ENCODE results near the gene ZNF570. TPM values are rescaled to one million over a fixed set of nuclear protein-coding genes. Genes with fewer than 3 reads are reported as not detected.

The ZNF570 gene
- total RNA-seq (10 to 100 TPM; 10.5 to 11.8 TPM), total RNA-seq (26.5 to 41.4 reads per million in 2 donors)

GRCh38 chr19:37468961-37469777 is at the start of gene ZNF570:
TSS of gene ZNF570 (plus strand) at chr19:37469356. CDS start at chr19:37470355, 999 bp downstream.
- peaks cover 10% of the 10 kb centered on the region for H3K4me1 Mint-ChIP-seq
- DNase-seq (peak; percentile 75 to 85 (median 76)), ATAC-seq (peak; percentile 79)
- no peaks in the 10 kb centered on the region for H3K27me3 Mint-ChIP-seq
- H3K4me3 Mint-ChIP-seq = peak within 1 kb of the TSS; percentile 89
- peaks cover 7% of the 10 kb centered on the region for H3K36me3 Mint-ChIP-seq (ENCODE audit: low read depth)
- peak within 1 kb of the TSS; percentile 91 for H3K27ac Mint-ChIP-seq
- H3K9me3 ChIP-seq (ENCODE audit: control insufficient read depth, low read length, poor library complexity, severe bottlenecking) = peaks cover under 1% of the 10 kb centered on the region

GRCh38 chr19:37452500-37453245 is 16.5 kb upstream of the ZNF570 start:
- no peak for DNase-seq
- peaks cover 56% of the 10 kb centered on the region for H3K9me3 ChIP-seq (ENCODE audit: control insufficient read depth, low read length, poor library complexity, severe bottlenecking)
- H3K4me3 Mint-ChIP-seq = no peak overlapping the region
- no peaks in the 10 kb centered on the region for H3K27me3 Mint-ChIP-seq
- no peaks in the 10 kb centered on the region for H3K4me1 Mint-ChIP-seq
- ATAC-seq = no peak
- H3K27ac Mint-ChIP-seq = no peak overlapping the region
- H3K36me3 Mint-ChIP-seq (ENCODE audit: low read depth) = peaks cover 5% of the 10 kb centered on the region

GRCh38 chr19:37466277-37466797 is 2.8 kb upstream of the ZNF570 start:
- Mint-ChIP-seq H3K27me3 (no peaks in the 10 kb centered on the region), H3K4me1 (peaks cover 10% of the 10 kb centered on the region), H3K4me3 (peak overlapping the region; percentile 88), H3K36me3 (ENCODE audit: low read depth) (peaks cover 7% of the 10 kb centered on the region), H3K27ac (peak overlapping the region; percentile 86)
- peaks cover 14% of the 10 kb centered on the region for H3K9me3 ChIP-seq (ENCODE audit: control insufficient read depth, low read length, poor library complexity, severe bottlenecking)
- ATAC-seq (no peak), DNase-seq (no peak)

DNA sequence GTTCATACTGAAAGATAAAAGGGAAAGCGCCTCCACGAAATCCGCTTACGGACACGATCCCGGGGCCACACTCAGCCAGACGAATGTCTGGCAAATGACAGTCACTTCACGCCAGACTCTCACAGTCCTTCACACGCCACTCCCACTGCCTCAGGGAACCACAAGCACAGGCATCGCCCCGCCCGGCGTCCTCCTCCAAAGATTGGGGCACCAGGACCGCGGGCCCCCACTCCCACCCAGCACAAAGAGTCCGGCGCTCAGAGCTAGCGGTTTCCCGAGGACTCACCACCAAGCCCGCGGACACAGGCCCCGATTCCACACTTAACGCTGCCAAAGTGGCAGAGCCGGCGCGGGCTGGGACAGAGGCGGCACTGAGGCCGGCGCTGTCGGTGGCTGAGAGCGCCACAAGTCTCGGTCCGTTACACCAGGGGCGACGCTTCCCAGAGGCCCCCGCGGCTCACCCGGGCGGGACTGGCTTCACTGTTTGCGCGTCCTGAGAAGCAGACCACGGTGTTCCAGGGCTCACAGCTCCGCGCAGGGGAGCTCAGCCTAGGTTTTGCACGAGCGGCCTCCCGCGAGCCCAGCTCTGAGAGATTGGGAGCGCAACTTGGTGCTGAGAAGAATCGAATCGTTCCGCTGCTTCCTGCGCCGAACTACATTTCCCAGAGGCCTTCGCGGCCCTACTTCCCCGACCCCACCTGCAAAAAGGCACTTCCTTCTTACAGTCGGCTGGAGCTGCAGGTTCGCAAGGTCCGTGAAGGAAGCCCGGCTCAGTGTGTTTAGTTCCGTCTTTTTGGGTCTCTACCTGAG is 2.2 kb upstream of the ZNF570 start, which contains the start of gene ZNF569:
Gene ZNF569, minus strand, starts transcription at position 647 of the 810 bp plus-strand sequence. CDS start 22,523 bp downstream, outside the sequence.
- no peaks in the 10 kb centered on the region for H3K27me3 Mint-ChIP-seq
- peak within 1 kb of the TSS; percentile 88 for H3K4me3 Mint-ChIP-seq
- H3K9me3 ChIP-seq (ENCODE audit: control insufficient read depth, low read length, poor library complexity, severe bottlenecking) = peaks cover 11% of the 10 kb centered on the region
- DNase-seq = peak; percentile 70 to 79 (median 77)
- H3K27ac Mint-ChIP-seq = peak within 1 kb of the TSS; percentile 86
- H3K4me1 Mint-ChIP-seq = peaks cover 10% of the 10 kb centered on the region
- H3K36me3 Mint-ChIP-seq (ENCODE audit: low read depth) = peaks cover 7% of the 10 kb centered on the region
- peak; percentile 74 for ATAC-seq

GRCh38 chr19:37467608-37468090 is 1.5 kb upstream of the ZNF570 start:
- peaks cover 10% of the 10 kb centered on the region for H3K4me1 Mint-ChIP-seq
- H3K27me3 Mint-ChIP-seq = no peaks in the 10 kb centered on the region
- peak overlapping the region; percentile 86 for H3K27ac Mint-ChIP-seq
- peaks cover 4% of the 10 kb centered on the region for H3K9me3 ChIP-seq (ENCODE audit: control insufficient read depth, low read length, poor library complexity, severe bottlenecking)
- H3K4me3 Mint-ChIP-seq = peak overlapping the region; percentile 88
- H3K36me3 Mint-ChIP-seq (ENCODE audit: low read depth) = peaks cover 7% of the 10 kb centered on the region
- no peak for DNase-seq
- ATAC-seq = no peak

DNA sequence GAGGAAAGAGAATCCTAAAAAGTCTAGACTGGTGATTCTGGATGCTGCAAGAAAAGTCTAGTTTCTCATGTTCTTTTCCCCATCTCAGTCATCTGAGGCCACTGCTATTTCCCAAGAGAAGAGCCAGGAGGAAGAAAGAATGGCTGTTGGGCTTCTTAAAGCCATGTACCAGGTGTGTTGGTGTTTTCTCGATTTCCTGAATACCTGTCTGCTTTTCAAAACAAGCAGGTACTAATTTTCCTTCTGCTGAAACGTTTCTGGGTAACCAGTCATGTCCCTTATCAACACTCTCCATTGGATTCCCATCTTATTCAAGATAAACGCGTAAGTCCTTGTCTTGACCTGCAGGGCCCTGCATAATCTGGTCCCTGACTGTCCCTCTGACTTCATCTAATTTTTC is 1.1 kb downstream of the ZNF570 start:
- peaks cover 3% of the 10 kb centered on the region for H3K9me3 ChIP-seq (ENCODE audit: control insufficient read depth, low read length, poor library complexity, severe bottlenecking)
- peaks cover 2% of the 10 kb centered on the region for H3K36me3 Mint-ChIP-seq (ENCODE audit: low read depth)
- ATAC-seq (no peak), DNase-seq (no peak)
- H3K4me3 Mint-ChIP-seq = peak overlapping the region; percentile 89
- H3K4me1 Mint-ChIP-seq = peaks cover 10% of the 10 kb centered on the region
- H3K27me3 Mint-ChIP-seq = no peaks in the 10 kb centered on the region
- H3K27ac Mint-ChIP-seq = peak overlapping the region; percentile 91

DNA sequence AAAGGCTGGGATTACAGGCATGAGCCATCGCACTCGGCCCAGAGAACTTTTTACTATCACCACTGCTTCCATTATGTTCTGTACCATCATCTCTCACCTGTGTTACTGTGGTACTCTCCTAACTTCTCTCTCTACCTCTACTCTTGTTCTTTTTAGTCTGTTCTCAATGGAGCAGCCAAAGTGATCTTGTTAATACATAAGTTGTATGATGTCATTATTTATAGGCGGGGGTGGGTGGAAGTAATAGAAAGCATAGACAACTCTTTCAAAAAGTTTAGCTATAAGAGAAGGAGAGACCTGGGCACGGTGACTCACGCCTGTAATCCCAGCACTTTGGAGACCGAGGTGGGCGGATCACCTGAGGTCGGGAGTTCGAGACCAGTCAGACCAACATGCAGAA is 3.0 kb downstream of the ZNF570 start:
- H3K27ac Mint-ChIP-seq = no peak overlapping the region
- H3K4me3 Mint-ChIP-seq = no peak overlapping the region
- no peaks in the 10 kb centered on the region for H3K27me3 Mint-ChIP-seq
- peaks cover 18% of the 10 kb centered on the region for H3K9me3 ChIP-seq (ENCODE audit: control insufficient read depth, low read length, poor library complexity, severe bottlenecking)
- H3K4me1 Mint-ChIP-seq = peaks cover 7% of the 10 kb centered on the region
- ATAC-seq = no peak
- no peak for DNase-seq
- peaks cover 11% of the 10 kb centered on the region for H3K36me3 Mint-ChIP-seq (ENCODE audit: low read depth)

DNA sequence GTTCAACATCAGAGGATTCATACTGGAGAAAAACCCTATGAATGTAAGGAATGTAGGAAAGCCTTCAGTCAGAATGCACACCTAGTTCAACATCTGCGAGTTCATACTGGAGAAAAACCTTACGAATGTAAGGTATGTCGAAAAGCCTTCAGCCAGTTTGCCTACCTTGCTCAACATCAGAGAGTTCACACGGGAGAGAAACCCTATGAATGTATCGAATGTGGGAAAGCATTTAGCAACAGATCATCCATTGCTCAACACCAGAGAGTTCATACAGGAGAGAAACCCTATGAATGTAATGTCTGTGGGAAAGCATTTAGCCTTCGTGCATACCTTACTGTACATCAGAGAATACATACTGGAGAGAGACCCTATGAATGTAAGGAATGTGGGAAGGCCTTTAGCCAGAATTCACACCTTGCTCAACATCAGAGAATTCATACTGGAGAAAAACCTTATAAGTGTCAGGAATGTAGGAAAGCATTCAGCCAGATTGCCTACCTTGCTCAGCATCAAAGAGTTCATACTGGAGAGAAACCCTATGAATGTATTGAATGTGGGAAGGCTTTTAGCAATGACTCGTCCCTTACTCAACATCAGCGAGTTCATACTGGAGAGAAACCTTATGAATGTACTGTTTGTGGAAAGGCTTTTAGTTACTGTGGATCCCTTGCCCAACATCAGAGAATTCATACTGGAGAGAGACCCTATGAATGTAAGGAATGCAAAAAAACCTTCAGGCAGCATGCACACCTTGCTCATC is 15.4 kb downstream of the ZNF570 start:
- Mint-ChIP-seq H3K4me3 (no peak overlapping the region), H3K36me3 (ENCODE audit: low read depth) (peaks cover 8% of the 10 kb centered on the region), H3K27ac (no peak overlapping the region), H3K4me1 (no peaks in the 10 kb centered on the region), H3K27me3 (no peaks in the 10 kb centered on the region)
- peaks cover 74% of the 10 kb centered on the region for H3K9me3 ChIP-seq (ENCODE audit: control insufficient read depth, low read length, poor library complexity, severe bottlenecking)
- ATAC-seq = no peak
- no peak for DNase-seq

DNA sequence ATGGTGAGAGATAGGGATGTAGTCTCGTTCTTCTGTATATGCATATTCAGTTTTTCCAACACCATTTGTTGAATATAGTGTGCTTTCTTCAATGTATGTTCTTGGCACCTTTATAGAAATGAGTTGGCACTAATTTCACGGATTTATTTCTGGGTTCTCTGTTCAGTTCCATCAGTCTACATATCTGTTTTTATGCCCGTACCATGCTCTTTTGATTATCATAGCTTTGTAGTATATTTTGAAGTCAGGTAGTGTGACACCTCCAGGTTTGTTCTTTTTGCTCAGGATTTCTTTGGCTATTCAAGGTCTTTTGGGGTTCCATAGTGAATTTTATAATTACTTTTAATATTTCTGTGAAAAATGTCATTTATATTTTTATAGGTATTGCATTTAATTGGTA is 23.1 kb downstream of the ZNF570 start:
- no peak overlapping the region for H3K27ac Mint-ChIP-seq
- H3K36me3 Mint-ChIP-seq (ENCODE audit: low read depth) = no peaks in the 10 kb centered on the region
- no peaks in the 10 kb centered on the region for H3K27me3 Mint-ChIP-seq
- no peaks in the 10 kb centered on the region for H3K4me1 Mint-ChIP-seq
- H3K9me3 ChIP-seq (ENCODE audit: control insufficient read depth, low read length, poor library complexity, severe bottlenecking) = peaks cover 21% of the 10 kb centered on the region
- DNase-seq (no peak), ATAC-seq (no peak)
- H3K4me3 Mint-ChIP-seq = no peak overlapping the region

GRCh38 chr19:37505958-37506386 is 36.8 kb downstream of the ZNF570 start:
- H3K9me3 ChIP-seq (ENCODE audit: control insufficient read depth, low read length, poor library complexity, severe bottlenecking) = peaks cover 3% of the 10 kb centered on the region
- no peak overlapping the region for H3K4me3 Mint-ChIP-seq
- ATAC-seq = peak; percentile 10
- H3K27ac Mint-ChIP-seq = no peak overlapping the region
- no peak for DNase-seq
- H3K36me3 Mint-ChIP-seq (ENCODE audit: low read depth) = peaks cover 4% of the 10 kb centered on the region
- no peaks in the 10 kb centered on the region for H3K27me3 Mint-ChIP-seq
- no peaks in the 10 kb centered on the region for H3K4me1 Mint-ChIP-seq

DNA sequence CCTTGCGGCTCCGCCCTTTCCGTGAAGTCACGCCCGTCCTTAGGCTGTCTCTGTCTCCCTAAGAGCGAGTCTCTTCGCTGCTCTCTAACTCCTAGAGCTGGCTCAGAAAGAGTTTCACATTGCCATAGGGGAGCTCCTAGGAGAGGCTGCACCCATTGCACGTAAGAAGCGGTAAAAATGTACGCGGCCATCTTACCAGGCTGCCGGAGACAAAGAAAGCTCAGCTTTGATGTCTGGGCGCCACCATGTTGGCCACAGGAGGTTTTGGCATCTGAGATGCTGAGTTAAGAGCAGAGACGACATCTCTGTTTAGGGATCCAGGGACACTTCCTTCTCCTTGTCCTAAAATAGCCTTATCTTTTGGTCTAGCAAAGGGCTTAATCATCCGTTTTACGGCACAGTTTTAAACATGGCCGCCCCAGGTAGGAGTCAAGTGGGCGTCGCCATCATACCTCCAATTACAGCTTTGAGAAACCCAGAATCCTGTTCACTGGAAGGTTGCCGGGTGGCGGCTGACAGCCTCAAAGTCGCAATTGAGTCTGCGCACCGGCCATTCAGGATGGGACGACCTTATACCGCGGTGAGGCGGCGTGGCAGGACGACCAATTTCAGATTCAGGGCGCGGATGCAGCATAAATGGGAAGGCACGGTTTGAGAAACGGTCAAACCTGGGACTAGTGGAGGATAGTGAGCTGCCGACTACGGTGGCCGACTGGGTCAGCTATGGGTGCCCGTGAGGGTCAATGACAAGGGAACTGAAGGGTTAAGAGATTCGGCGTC is 37.4 kb downstream of the ZNF570 start, which contains the start of gene ZNF793:
Gene ZNF793, plus strand, starts transcription at position 553 of the 780 bp plus-strand sequence. CDS start 16,501 bp downstream, outside the sequence.
- Mint-ChIP-seq H3K4me3 (no peak within 1 kb of the TSS), H3K27me3 (no peaks in the 10 kb centered on the region), H3K36me3 (ENCODE audit: low read depth) (peaks cover 5% of the 10 kb centered on the region), H3K27ac (no peak within 1 kb of the TSS), H3K4me1 (no peaks in the 10 kb centered on the region)
- peak; percentile 90 for ATAC-seq
- peaks cover 3% of the 10 kb centered on the region for H3K9me3 ChIP-seq (ENCODE audit: control insufficient read depth, low read length, poor library complexity, severe bottlenecking)
- peak; percentile 60 to 71 (median 70) for DNase-seq
